Vagina (tissue), 2 donors: Measurements from ENCODE around the gene LIN9.

Experiments
- POLR2A ChIP-seq, 2 donors: fragments of 450-650 bp; IDR thresholded peaks; one replicate each; pipeline ENCODE4 v1.6.1; 2017; ENCODE audit warnings: antibody characterized with exemption in 2 of 2, mild to moderate bottlenecking in 2 of 2, moderate library complexity in 2 of 2
- TF ChIP-seq, protein P1 (sequence below), 3 experiments: fragments of 450-650 bp in 2 of 3; fragments of 200-600 bp in 1 of 3; sonication (generic) in 1 of 3; IDR thresholded peaks; one replicate each; pipeline ENCODE4 v1.5.1; 2017 to 2019; ENCODE audit warnings: antibody characterized with exemption in 3 of 3, mild to moderate bottlenecking in 2 of 3, moderate library complexity in 2 of 3

DNA sequence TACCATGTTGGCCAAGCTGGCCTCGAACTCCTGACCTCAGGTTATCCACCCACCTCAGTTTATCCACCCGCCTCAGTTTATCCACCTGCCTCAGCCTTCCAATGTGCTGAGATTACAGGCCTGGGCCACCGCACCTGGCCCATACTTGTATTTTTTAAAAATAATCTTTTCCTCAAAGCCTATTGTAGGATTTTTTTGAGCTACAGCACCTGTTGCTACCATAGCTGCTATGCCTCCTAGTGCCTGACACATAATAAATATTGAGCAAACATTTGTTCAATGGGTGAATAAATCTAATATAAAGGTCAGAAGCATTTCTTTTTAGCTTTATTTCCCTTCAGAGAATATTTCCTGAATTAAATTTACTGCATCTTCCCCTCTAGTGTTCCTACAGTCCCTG, 106.7 kb downstream of the LIN9 start:
- no peak for TF ChIP-seq POLR2A (IDR thresholded peaks at IDR 0.05)
- TF ChIP-seq, protein P1, sequence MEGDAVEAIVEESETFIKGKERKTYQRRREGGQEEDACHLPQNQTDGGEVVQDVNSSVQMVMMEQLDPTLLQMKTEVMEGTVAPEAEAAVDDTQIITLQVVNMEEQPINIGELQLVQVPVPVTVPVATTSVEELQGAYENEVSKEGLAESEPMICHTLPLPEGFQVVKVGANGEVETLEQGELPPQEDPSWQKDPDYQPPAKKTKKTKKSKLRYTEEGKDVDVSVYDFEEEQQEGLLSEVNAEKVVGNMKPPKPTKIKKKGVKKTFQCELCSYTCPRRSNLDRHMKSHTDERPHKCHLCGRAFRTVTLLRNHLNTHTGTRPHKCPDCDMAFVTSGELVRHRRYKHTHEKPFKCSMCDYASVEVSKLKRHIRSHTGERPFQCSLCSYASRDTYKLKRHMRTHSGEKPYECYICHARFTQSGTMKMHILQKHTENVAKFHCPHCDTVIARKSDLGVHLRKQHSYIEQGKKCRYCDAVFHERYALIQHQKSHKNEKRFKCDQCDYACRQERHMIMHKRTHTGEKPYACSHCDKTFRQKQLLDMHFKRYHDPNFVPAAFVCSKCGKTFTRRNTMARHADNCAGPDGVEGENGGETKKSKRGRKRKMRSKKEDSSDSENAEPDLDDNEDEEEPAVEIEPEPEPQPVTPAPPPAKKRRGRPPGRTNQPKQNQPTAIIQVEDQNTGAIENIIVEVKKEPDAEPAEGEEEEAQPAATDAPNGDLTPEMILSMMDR (IDR thresholded peaks at IDR 0.05): no peak
